Measurements from ENCODE around the gene HSPB9.

HSPB9 gene

DNA sequence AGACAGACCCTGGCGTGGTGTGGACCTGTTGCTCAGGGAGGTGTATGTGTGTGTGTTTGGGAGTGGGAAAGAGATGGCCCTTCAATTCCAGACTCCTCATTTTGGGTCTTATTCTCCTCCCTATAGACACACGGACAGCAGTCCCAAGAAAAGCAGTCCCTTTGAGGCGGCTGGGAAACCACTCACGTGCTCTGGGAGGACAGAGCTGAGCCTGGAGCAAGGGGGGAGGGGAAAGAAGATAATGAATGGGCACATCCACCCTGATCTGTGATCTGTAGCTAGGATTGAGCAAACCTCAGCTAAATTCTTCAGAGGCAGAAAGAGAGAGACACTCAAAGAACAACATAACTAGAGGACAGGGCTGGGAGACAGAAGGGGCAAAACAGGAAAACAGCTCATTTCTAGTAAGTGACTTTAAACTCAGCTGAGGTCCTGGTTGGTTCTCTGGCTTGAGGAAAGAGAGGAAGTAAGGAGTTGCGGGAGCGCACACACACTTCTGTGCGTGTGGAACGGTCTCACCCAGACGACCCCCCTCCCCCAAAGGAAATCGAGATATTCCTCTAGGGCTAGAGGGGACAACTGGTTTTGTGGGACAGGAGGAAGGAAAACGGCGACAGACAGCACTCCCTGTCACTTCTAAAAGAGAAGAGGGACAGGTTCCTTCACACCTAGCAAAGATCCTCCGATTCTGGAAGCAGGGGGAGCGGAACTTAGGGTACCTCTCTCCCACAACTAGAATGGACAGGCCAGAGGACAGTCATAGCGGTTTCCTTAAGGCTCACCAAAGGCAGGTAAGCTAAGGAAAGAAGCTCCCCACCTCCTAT lies 31.5 kb downstream of the HSPB9 start:
- Histone ChIP-seq H3K23ac (ENCODE audit: low read length) (peak overlapping the region; percentile 25), H3K4me3 (ENCODE audit: low read length) (peak overlapping the region; percentile 91), H3K27me3 (ENCODE audit: insufficient read depth, low read length, poor library complexity) (no peaks in the 10 kb centered on the region), H3K56ac (ENCODE audit: low read length) (peak overlapping the region; percentile 91), H3K9ac (ENCODE audit: low read length) (peak overlapping the region; percentile 91), H3K18ac (ENCODE audit: low read length) (peak overlapping the region; percentile 64), H4K5ac (ENCODE audit: low read length) (no peak overlapping the region), H3K79me2 (ENCODE audit: control insufficient read depth, insufficient read depth, low read length) (peaks cover 27% of the 10 kb centered on the region), H2BK120ac (ENCODE audit: low read depth, low read length) (no peak overlapping the region), H3K4ac (ENCODE audit: low read depth, low read length) (peak overlapping the region; percentile 48), H3K79me1 (ENCODE audit: low read length) (peaks cover 20% of the 10 kb centered on the region), H3K4me1 (ENCODE audit: control insufficient read depth, low read depth, low read length) (peaks cover 2% of the 10 kb centered on the region), H4K8ac (ENCODE audit: low read depth, low read length) (no peak overlapping the region), H2BK5ac (ENCODE audit: low read length) (no peak overlapping the region), H3K27ac (ENCODE audit: low read depth, low read length) (no peak overlapping the region), H3K4me2 (ENCODE audit: low read length) (peak overlapping the region; percentile 82), H2BK15ac (replicated peaks; ENCODE audit: low read depth) (no peak overlapping the region), H2AK5ac (ENCODE audit: low read length) (no peak overlapping the region), H3K36me3 (ENCODE audit: control insufficient read depth, insufficient read depth, low read length) (no peaks in the 10 kb centered on the region)
- DNase-seq = peak; percentile 51
- no CpG with 5 or more reads among the region's 15 CpGs for WGBS (ENCODE audit: extremely low coverage, insufficient coverage, low lambda C conversion rate)

DNA sequence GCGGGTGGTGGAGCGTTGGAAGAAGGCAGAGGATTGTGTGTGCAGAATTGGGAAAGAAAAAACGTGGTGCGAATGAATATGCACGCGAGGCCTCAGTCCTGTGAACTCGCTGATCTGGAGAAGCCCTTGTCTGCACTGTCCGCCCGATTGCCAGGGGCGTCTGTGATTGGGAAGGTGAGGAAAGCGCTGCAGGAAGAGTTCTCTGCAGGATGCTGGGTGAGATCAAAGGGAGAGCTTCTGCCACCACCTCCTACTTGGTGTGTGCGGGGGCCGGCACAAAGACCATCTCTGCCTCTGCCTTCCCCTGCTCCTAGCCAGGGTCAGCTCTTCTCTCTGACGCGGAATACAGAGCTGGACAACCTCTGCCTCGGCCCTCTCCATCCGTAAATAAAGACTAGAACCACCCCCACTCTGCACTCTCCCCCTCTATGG lies 33.0 kb downstream of the HSPB9 start:
- H2AK5ac ChIP-seq (ENCODE audit: low read length) = no peak overlapping the region
- peak overlapping the region; percentile 8 for H2BK5ac ChIP-seq (ENCODE audit: low read length)
- H3K4me3 ChIP-seq (ENCODE audit: low read length) = peak overlapping the region; percentile 48
- no peak overlapping the region for H4K8ac ChIP-seq (ENCODE audit: low read depth, low read length)
- peaks cover 27% of the 10 kb centered on the region for H3K79me2 ChIP-seq (ENCODE audit: control insufficient read depth, insufficient read depth, low read length)
- no peaks in the 10 kb centered on the region for H3K36me3 ChIP-seq (ENCODE audit: control insufficient read depth, insufficient read depth, low read length)
- peak overlapping the region; percentile 86 for H3K4ac ChIP-seq (ENCODE audit: low read depth, low read length)
- no peak overlapping the region for H3K18ac ChIP-seq (ENCODE audit: low read length)
- no peak overlapping the region for H2BK15ac ChIP-seq (replicated peaks; ENCODE audit: low read depth)
- H3K79me1 ChIP-seq (ENCODE audit: low read length) = peaks cover 20% of the 10 kb centered on the region
- no peak overlapping the region for H2BK120ac ChIP-seq (ENCODE audit: low read depth, low read length)
- peak overlapping the region; percentile 75 for H3K4me2 ChIP-seq (ENCODE audit: low read length)
- no CpG with 5 or more reads among the region's 17 CpGs for WGBS (ENCODE audit: extremely low coverage, insufficient coverage, low lambda C conversion rate)
- no peak overlapping the region for H4K5ac ChIP-seq (ENCODE audit: low read length)
- peaks cover 2% of the 10 kb centered on the region for H3K4me1 ChIP-seq (ENCODE audit: control insufficient read depth, low read depth, low read length)
- peak overlapping the region; percentile 71 for H3K56ac ChIP-seq (ENCODE audit: low read length)
- H3K23ac ChIP-seq (ENCODE audit: low read length) = no peak overlapping the region
- peak overlapping the region; percentile 23 for H3K27ac ChIP-seq (ENCODE audit: low read depth, low read length)
- H3K27me3 ChIP-seq (ENCODE audit: insufficient read depth, low read length, poor library complexity) = no peaks in the 10 kb centered on the region
- DNase-seq = peak; percentile 84
- H3K9ac ChIP-seq (ENCODE audit: low read length) = peak overlapping the region; percentile 66

DNA sequence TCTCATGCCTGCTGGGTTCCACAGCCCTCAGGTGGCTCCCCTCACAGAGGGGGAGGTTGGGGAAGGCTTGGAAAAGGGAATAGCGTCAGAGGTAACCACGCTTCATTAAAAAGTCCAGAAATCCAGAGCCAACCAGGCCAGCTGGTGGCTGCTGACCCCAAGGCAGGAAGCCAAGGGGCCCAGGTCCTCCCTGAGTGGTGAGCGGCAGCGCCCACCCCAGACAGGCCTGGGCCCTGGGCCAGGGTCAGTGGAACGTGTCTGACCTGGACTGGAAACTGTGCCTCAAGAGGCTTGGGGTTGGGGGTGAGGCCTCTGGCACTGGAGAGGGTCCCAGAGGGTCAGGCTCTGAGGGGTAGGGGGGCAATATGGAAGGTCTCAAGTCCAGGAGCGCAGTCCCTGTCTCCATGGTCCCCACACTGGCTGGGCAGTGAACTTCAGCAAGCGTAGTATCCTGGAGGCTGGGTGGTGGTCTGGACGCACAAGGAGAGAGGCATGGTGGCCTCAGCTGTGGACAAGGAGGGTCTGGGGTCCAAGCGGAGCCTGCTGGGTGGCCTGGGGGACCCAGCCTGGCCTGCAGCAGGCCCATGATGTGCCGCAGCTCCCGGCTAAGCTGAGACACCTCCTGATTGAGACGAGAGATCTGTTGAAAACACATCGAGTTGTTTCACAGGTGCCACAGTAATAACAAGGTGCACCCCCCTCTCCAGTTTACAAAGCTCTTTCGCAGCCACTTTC lies 37.4 kb downstream of the HSPB9 start:
- no CpG with 5 or more reads among the region's 14 CpGs for WGBS (ENCODE audit: extremely low coverage, insufficient coverage, low lambda C conversion rate)

GRCh38 chr17:42160531-42160910 lies 37.9 kb downstream of the HSPB9 start:
- no peak overlapping the region for H3K56ac ChIP-seq (ENCODE audit: low read length)
- no CpG with 5 or more reads among the region's 7 CpGs for WGBS (ENCODE audit: extremely low coverage, insufficient coverage, low lambda C conversion rate)
- no peak for DNase-seq
- H4K8ac ChIP-seq (ENCODE audit: low read depth, low read length) = no peak overlapping the region
- H3K79me1 ChIP-seq (ENCODE audit: low read length) = no peaks in the 10 kb centered on the region
- H3K79me2 ChIP-seq (ENCODE audit: control insufficient read depth, insufficient read depth, low read length) = no peaks in the 10 kb centered on the region
- H2BK120ac ChIP-seq (ENCODE audit: low read depth, low read length) = no peak overlapping the region
- H3K18ac ChIP-seq (ENCODE audit: low read length) = no peak overlapping the region
- no peak overlapping the region for H3K27ac ChIP-seq (ENCODE audit: low read depth, low read length)
- no peak overlapping the region for H2AK5ac ChIP-seq (ENCODE audit: low read length)
- no peak overlapping the region for H2BK5ac ChIP-seq (ENCODE audit: low read length)
- H4K5ac ChIP-seq (ENCODE audit: low read length) = no peak overlapping the region
- H3K23ac ChIP-seq (ENCODE audit: low read length) = no peak overlapping the region
- H2BK15ac ChIP-seq (replicated peaks; ENCODE audit: low read depth) = no peak overlapping the region
- H3K4me3 ChIP-seq (ENCODE audit: low read length) = no peak overlapping the region
- H3K4ac ChIP-seq (ENCODE audit: low read depth, low read length) = no peak overlapping the region
- H3K4me1 ChIP-seq (ENCODE audit: control insufficient read depth, low read depth, low read length) = peaks cover 2% of the 10 kb centered on the region
- H3K27me3 ChIP-seq (ENCODE audit: insufficient read depth, low read length, poor library complexity) = no peaks in the 10 kb centered on the region
- H3K9ac ChIP-seq (ENCODE audit: low read length) = no peak overlapping the region
- H3K4me2 ChIP-seq (ENCODE audit: low read length) = no peak overlapping the region
- no peaks in the 10 kb centered on the region for H3K36me3 ChIP-seq (ENCODE audit: control insufficient read depth, insufficient read depth, low read length)

More for the DNA sequence above, 37.4 kb downstream of the HSPB9 start:
- Histone ChIP-seq H3K9ac (ENCODE audit: low read length) (no peak overlapping the region), H3K4me3 (ENCODE audit: low read length) (no peak overlapping the region), H2AK5ac (ENCODE audit: low read length) (no peak overlapping the region), H3K79me2 (ENCODE audit: control insufficient read depth, insufficient read depth, low read length) (no peaks in the 10 kb centered on the region), H3K79me1 (ENCODE audit: low read length) (no peaks in the 10 kb centered on the region), H2BK120ac (ENCODE audit: low read depth, low read length) (no peak overlapping the region), H3K4ac (ENCODE audit: low read depth, low read length) (no peak overlapping the region), H2BK15ac (replicated peaks; ENCODE audit: low read depth) (no peak overlapping the region), H3K27me3 (ENCODE audit: insufficient read depth, low read length, poor library complexity) (no peaks in the 10 kb centered on the region), H3K4me1 (ENCODE audit: control insufficient read depth, low read depth, low read length) (peaks cover 2% of the 10 kb centered on the region), H2BK5ac (ENCODE audit: low read length) (no peak overlapping the region), H3K18ac (ENCODE audit: low read length) (no peak overlapping the region), H4K5ac (ENCODE audit: low read length) (no peak overlapping the region), H3K4me2 (ENCODE audit: low read length) (no peak overlapping the region), H3K23ac (ENCODE audit: low read length) (no peak overlapping the region), H3K27ac (ENCODE audit: low read depth, low read length) (no peak overlapping the region), H3K56ac (ENCODE audit: low read length) (peak overlapping the region; percentile 34), H3K36me3 (ENCODE audit: control insufficient read depth, insufficient read depth, low read length) (no peaks in the 10 kb centered on the region), H4K8ac (ENCODE audit: low read depth, low read length) (no peak overlapping the region)
- no peak for DNase-seq

DNA sequence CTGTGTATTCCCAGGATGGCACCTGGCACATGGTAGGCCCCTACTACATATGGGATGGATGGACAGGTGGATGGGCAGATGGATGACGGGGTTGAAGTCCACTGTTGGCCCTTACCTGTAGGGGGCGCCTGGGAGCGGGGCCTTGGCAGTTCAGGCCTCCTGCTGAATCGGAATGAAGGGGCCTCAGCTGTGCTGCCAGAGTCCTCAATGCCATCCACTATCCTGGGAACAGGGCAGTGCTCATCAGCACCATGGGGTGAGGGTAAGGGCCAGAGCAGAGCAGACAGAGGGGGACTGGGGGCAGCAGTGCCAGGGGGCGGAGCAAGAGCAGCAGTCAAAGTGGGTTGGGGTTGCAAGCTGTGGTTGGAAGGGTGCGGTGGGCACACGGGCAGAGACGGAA lies 40.5 kb downstream of the HSPB9 start:
- Histone ChIP-seq H3K4ac (ENCODE audit: low read depth, low read length) (no peak overlapping the region), H3K79me1 (ENCODE audit: low read length) (no peaks in the 10 kb centered on the region), H3K18ac (ENCODE audit: low read length) (no peak overlapping the region), H4K8ac (ENCODE audit: low read depth, low read length) (no peak overlapping the region), H3K27me3 (ENCODE audit: insufficient read depth, low read length, poor library complexity) (no peaks in the 10 kb centered on the region), H3K23ac (ENCODE audit: low read length) (no peak overlapping the region), H4K5ac (ENCODE audit: low read length) (no peak overlapping the region), H2BK5ac (ENCODE audit: low read length) (no peak overlapping the region), H2BK120ac (ENCODE audit: low read depth, low read length) (no peak overlapping the region), H3K4me3 (ENCODE audit: low read length) (no peak overlapping the region), H3K56ac (ENCODE audit: low read length) (no peak overlapping the region), H3K4me1 (ENCODE audit: control insufficient read depth, low read depth, low read length) (no peaks in the 10 kb centered on the region), H2BK15ac (replicated peaks; ENCODE audit: low read depth) (no peak overlapping the region), H3K79me2 (ENCODE audit: control insufficient read depth, insufficient read depth, low read length) (no peaks in the 10 kb centered on the region), H2AK5ac (ENCODE audit: low read length) (no peak overlapping the region), H3K27ac (ENCODE audit: low read depth, low read length) (no peak overlapping the region), H3K36me3 (ENCODE audit: control insufficient read depth, insufficient read depth, low read length) (no peaks in the 10 kb centered on the region), H3K9ac (ENCODE audit: low read length) (no peak overlapping the region), H3K4me2 (ENCODE audit: low read length) (no peak overlapping the region)
- peak; percentile 56 for DNase-seq
- WGBS (ENCODE audit: extremely low coverage, insufficient coverage, low lambda C conversion rate) = no CpG with 5 or more reads among the region's 8 CpGs
